Fibroblast of peridontal ligament (primary cell): ENCODE measurements around the gene ELL2.

Experiments
- DNase-seq: peaks from one replicate; pipeline ENCODE4 v3.0.0-alpha.2; 2010; ENCODE audit errors: extremely low read depth

The ELL2 gene

GRCh38 chr5:95961617-95962474 lies at the start of gene ELL2:
Gene ELL2 (minus strand): TSS chr5:95961851. CDS start chr5:95961721, 130 bp downstream.
- peak; percentile 96 for DNase-seq

- DNase-seq: no peak
Measured at GRCh38 chr5:96008987-96009647, 47.5 kb upstream of the ELL2 start.

DNA sequence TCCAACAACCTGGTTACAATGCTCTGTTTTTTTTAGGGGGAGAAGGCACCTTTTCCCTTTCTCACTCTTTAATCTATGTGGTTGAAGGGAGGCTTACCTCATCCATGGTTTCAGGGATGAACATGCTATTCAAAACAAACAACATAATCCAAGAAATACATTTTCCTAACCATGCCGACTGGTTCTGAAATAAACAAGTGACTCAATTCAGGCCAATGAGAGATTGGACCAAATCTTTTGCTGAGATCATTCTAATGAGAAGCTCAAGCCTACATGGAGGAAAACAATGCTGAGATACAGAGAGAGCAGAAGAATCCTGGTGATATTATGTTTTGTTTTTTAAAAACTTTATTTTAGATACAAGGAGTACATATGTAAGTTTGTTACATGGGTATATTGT lies 46.8 kb upstream of the ELL2 start:
- DNase-seq: peak; percentile 23

DNA sequence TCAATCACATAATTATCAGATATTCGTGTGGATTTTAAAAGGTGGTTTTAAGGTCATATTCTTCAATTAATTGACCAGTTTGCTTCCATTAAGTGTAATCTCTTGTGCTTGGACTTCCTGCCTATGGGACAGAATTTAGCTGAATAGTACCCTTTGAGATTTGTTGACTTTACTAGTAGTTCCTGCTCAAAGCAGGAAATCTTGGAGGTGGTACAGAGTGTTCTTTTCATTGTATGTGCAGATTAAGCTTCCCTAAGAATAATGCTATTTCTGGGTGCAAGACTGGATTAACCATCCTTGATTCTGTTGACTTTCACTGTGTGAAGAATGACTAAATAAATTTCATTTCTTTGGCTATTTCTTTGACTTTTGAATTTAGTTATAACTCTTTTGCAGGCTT lies 45.4 kb upstream of the ELL2 start:
- DNase-seq: no peak

- DNase-seq: no peak
Measured at GRCh38 chr5:96006291-96006690, 44.6 kb upstream of the ELL2 start.

DNA sequence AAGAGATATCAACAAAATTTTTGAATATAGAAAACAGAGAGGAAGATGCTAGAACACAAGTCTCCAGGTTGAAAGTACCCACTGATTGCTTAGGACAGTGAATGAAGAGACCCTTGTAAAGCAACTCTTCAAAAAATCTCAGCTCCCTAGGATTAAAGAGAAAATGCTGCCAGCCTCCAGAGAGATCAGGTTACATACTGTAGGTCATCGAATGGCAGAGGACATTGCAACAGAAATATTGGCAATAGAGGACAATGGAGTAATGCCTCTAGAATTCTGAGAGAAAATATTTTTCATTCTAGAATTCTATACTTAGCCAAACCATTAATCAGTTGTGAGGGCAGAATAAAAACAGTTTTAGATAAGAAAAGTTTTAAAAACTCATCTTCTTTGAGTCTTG lies 43.1 kb upstream of the ELL2 start:
- DNase-seq: peak; percentile 33

GRCh38 chr5:96004087-96004486 lies 42.4 kb upstream of the ELL2 start:
- DNase-seq: no peak

- no peak for DNase-seq
Measured at GRCh38 chr5:96001262-96001661, 39.6 kb upstream of the ELL2 start.

DNA sequence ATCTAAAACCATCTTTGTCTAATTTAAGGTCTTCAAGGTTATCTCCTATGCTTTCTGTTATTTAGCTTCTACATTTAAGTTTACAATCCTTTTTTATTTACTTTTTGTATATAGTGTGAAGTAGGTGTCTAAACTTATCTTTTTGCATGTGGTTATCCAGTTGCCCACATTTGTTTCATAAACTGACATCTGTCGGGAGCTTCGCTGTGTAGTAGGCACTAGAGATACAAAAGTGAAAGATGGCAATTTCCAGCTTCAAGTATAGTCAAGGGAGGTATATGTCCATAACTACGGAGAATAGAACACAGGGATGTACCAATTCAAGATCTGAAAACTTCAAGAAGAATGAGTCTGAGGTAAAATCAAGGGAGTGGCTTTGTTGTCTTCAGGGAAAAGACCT lies 38.7 kb upstream of the ELL2 start:
- DNase-seq: no peak

DNA sequence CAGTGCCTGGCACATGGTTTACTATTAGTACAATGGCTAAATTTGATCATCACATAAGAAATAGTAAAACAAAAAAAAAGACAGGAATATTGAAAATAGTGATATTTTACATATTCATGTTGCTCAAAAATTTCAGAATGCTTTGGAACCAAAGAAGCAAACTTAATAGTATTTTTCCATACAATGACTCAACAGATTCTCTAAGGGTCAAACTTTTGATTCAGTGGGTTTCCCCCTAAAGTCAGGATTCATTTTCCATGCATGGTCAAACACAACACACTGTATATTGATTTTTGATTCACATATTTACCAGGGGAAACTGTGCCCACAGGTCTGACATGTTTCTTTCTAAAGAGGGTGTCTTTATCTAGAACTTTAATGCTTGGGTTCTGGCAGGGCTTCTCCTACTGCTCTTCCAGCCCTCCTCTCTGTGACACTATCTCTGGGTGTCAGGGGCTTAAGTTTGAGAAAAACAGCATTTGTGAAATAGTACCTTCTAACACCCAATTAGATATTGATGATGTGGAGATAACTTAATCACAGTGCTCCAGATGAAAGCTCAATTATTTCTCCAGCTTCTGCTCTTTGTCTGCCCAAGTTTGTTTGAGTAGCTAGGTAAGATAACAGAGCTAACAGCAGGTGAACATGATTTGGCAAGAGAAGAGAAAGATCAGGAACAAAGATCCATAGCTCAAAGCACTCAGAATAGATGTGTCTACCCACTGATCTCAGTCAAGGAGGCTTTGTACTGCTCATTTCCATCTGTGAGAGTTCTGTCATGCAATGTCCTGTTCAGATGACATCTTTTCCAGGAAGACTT lies 35.5 kb upstream of the ELL2 start:
- DNase-seq: no peak

DNA sequence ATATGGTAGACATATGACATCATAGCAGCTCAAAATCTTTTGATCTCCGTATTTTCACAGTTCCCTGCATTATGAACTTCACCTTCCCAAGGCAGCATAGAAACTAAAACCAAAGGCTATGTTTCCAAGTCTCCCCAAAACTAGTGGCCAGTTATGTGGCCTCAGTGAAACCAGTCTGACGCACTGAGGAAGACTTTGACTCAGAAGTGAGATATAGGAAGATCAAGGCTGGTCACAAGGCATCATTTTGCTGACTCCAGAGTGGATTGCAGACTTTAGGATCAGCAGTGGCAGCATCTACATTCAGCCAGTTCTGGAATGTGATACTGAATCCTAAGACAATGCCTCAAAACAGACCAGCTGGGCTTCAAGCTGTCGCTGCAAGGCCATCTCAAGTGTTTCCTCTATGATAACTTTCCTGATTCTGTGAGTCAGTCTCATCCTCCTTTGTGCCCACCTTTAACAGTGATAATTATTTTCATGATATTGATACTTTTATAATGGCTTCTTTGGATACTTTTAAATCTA lies 34.4 kb upstream of the ELL2 start:
- no peak for DNase-seq

GRCh38 chr5:95993776-95994175 lies 32.1 kb upstream of the ELL2 start:
- DNase-seq: no peak

- no peak for DNase-seq
Measured at GRCh38 chr5:95993266-95993665, 31.6 kb upstream of the ELL2 start.

GRCh38 chr5:95989283-95990048 lies 27.8 kb upstream of the ELL2 start:
- no peak for DNase-seq

DNA sequence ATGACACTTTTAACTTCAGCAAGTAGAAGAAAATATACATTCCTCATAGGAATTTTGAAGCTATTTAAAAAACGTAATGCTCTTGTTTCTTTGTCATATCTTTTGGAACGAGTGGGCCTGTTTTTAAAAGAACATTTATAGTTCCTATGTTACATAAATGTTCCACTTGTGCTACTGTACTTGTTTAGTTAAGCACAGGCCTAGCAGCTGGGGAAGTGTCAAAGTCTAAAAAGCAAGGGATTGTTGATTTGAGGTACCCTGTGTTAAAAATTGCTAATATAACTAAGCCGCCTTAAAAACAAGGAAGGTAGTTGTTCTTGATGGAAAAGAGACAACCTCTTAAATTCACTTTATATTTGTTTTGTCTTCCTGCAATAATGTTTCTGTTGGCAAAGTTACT lies 27.2 kb upstream of the ELL2 start:
- DNase-seq: no peak

DNA sequence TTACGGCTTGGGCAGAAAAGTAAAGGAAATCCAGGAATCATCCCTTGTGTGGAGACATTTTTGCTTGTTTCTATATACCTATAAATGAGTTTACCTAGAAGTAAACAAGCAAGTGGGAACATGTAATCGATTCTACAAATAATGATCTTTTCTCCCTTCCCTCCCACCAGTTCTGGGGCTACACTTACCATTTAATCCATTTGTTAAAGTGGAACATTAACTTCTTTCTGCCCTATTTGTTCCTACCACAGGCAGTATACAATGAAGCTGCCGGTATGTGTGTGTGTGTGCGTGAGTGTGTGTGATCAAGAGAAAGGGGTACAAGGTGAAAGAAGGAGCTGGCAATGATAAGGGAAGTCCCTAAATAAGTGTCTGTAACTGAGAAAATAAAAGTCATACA lies 26.4 kb upstream of the ELL2 start:
- no peak for DNase-seq

DNA sequence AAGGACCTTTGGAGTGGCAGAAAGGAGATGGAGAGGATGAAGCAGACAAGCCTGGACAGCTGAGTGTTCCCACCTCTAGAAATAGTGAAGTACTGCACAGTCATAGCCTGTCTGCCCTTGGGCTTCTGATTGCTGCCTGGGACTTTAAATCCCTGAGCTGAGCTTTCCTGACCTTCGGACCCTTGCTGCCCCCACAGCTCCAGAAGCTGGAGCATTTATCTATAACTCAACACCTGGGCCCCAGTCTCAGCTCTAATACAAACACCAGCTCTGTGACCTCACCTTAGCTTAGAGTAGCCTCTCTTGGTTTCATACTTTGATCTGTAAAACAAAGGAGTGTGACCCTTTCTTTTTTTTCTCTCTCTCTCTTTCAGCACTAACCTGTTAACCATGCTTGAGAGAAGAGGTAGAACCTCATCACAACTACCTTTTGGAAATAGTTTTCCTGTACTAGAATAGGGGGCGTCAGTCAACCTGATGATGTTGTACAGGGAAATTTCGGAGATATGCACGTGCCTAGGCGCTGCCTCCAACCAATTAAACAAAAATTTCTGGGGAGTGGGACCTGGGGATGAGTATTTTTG lies 25.4 kb upstream of the ELL2 start:
- no peak for DNase-seq

DNA sequence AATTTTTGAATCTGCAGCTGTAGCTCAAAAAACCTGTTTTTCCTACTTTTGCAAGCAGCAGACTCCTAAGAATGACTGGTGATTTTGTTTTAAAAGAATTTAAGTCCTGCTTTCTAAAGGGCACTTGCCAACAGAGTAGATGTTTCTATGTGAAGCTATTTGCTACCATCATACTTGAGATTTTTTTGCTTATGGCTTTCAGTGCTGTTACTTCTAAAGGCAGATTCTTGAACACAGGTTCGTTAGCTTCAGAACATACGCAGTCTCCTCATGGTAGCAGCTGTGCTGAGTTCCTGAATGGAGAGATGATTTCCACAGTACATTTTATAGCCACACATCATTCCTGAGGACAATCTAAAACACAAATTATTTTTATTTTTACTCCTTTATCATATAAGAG lies 24.4 kb upstream of the ELL2 start:
- peak; percentile 41 for DNase-seq

- no peak for DNase-seq
Measured at GRCh38 chr5:95985249-95985648, 23.6 kb upstream of the ELL2 start.

DNA sequence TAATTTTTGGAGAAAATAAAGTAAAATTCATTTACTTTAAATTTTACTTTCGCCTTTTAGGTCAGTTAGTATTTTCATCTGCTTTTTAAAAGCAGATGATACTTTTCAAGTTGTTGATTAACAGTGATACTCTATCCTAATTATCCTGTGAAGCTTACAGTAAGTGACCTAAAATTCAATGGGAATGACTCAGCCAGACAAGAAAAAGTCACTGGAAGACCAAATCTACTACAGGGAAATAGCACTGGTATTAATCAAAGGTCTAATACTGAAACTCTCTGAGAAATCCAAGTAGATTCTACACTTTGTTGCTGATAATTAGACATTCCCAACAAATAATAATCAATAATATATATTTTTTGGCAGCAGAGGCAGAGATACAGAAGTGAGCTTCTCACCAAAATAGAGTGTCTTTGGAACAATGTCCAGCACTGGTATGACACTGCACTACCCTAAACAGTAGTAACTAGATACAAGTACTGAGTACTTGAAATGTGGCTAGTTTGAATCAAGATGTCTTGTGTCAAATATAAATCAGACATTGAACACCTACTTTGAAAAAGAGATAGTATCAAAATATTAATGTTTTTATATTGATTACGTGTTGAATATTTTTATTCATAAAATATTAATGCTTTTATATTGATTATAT lies 22.8 kb upstream of the ELL2 start:
- DNase-seq: peak; percentile 39

GRCh38 chr5:95983509-95983908 lies 21.9 kb upstream of the ELL2 start:
- DNase-seq: no peak
